Progenitor cell of endocrine pancreas (in vitro differentiated cells): Measurements from ENCODE around the gene RNASE8. TPM values are rescaled to one million over a fixed set of nuclear protein-coding genes. Genes with fewer than 3 reads are reported as not detected.
A peak's percentile ranks its signal among the peaks of the same experiment; 100 is the strongest.

Source experiments
- DNase-seq: peaks from one replicate; pipeline ENCODE4 v3.0.0; 2021; ENCODE audit warnings: low spot score; ENCODE audit not compliant: unreplicated experiment
- H3K27ac Mint-ChIP-seq: 2 replicates; pipeline ENCODE4 v1.8.0; 2021; ENCODE audit warnings: mild to moderate bottlenecking, moderate library complexity, mixed read lengths
- H3K27me3 Mint-ChIP-seq: 2 replicates; pipeline ENCODE4 v1.8.0; 2021; ENCODE audit warnings: mixed read lengths
- H3K36me3 Mint-ChIP-seq: 2 replicates; pipeline ENCODE4 v1.8.0; 2022; ENCODE audit warnings: mixed read lengths; ENCODE audit not compliant: insufficient read depth
- H3K4me1 Mint-ChIP-seq: 2 replicates; pipeline ENCODE4 v1.8.0; 2021; ENCODE audit warnings: low read depth, mixed read lengths
- H3K4me3 Mint-ChIP-seq: 2 replicates; pipeline ENCODE4 v1.8.0; 2021; ENCODE audit warnings: low read depth, mild to moderate bottlenecking, moderate library complexity, mixed read lengths
- H3K9me3 Mint-ChIP-seq: 2 replicates; pipeline ENCODE4 v1.8.0; 2021; ENCODE audit warnings: low read depth, mixed read lengths
- CTCF ChIP-seq: fragments of 200-600 bp; sonication (generic); IDR thresholded peaks from one replicate; pipeline ENCODE4 v1.5.0; 2021; ENCODE audit warnings: antibody characterized with exemption, mild to moderate bottlenecking; ENCODE audit not compliant: unreplicated experiment
- total RNA-seq: library from RNA; stranded (reverse); gene quantifications from 2 replicates; pipeline ENCODE4 v1.2.1, GENCODE V29; 2021

The RNASE8 gene
- total RNA-seq, 1 donor from 2014 or later: not detected

- Mint-ChIP-seq H3K27me3 (peaks cover 6% of the 10 kb centered on the region), H3K27ac (peak overlapping the region; percentile 31), H3K4me1 (peaks cover 30% of the 10 kb centered on the region), H3K4me3 (peak overlapping the region; percentile 8), H3K36me3 (no peaks in the 10 kb centered on the region), H3K9me3 (no peaks in the 10 kb centered on the region)
- TF ChIP-seq CTCF: no peak
- no peak for DNase-seq
These were observed 3.2 kb downstream of the RNASE8 start for GRCh38 chr14:21060614-21061346.

GRCh38 chr14:21061347-21061668 is 3.7 kb downstream of the RNASE8 start:
- Mint-ChIP-seq H3K4me1 (peaks cover 27% of the 10 kb centered on the region), H3K4me3 (no peak overlapping the region), H3K27me3 (peaks cover 9% of the 10 kb centered on the region), H3K36me3 (no peaks in the 10 kb centered on the region), H3K27ac (no peak overlapping the region), H3K9me3 (no peaks in the 10 kb centered on the region)
- TF ChIP-seq CTCF: no peak
- no peak for DNase-seq

GRCh38 chr14:21063479-21063878 is 5.9 kb downstream of the RNASE8 start:
- peaks cover 15% of the 10 kb centered on the region for H3K27me3 Mint-ChIP-seq
- no peak overlapping the region for H3K4me3 Mint-ChIP-seq
- peak overlapping the region; percentile 84 for H3K27ac Mint-ChIP-seq
- peaks cover 27% of the 10 kb centered on the region for H3K4me1 Mint-ChIP-seq
- TF ChIP-seq CTCF: no peak
- no peak for DNase-seq
- no peaks in the 10 kb centered on the region for H3K36me3 Mint-ChIP-seq
- H3K9me3 Mint-ChIP-seq: no peaks in the 10 kb centered on the region

GRCh38 chr14:21066882-21067502 is 9.4 kb downstream of the RNASE8 start:
- Mint-ChIP-seq H3K9me3 (no peaks in the 10 kb centered on the region), H3K4me3 (no peak overlapping the region), H3K27ac (peak overlapping the region; percentile 43), H3K4me1 (peaks cover 28% of the 10 kb centered on the region), H3K27me3 (peaks cover 22% of the 10 kb centered on the region), H3K36me3 (no peaks in the 10 kb centered on the region)
- no peak for TF ChIP-seq CTCF
- DNase-seq: no peak

GRCh38 chr14:21068521-21069387 is 11.1 kb downstream of the RNASE8 start:
- Mint-ChIP-seq H3K36me3 (peaks cover 5% of the 10 kb centered on the region), H3K27me3 (peaks cover 22% of the 10 kb centered on the region), H3K4me3 (peak overlapping the region; percentile 81), H3K9me3 (no peaks in the 10 kb centered on the region), H3K27ac (peak overlapping the region; percentile 84), H3K4me1 (peaks cover 24% of the 10 kb centered on the region)
- peak; percentile 51 for DNase-seq
- TF ChIP-seq CTCF: peak; percentile 68
